ENCODE data around the gene UFC1. TPM values are rescaled to one million over a fixed set of nuclear protein-coding genes. Genes with fewer than 3 reads are reported as not detected.
"Not testable (repeated sequence)": the region's sequence is repeated elsewhere in the genome, so short reads cannot be mapped to it uniquely, and the experiment has no call there.

UFC1 gene
- total RNA-seq, 1 donor from 2014 or later: 92.2 TPM

- Histone ChIP-seq H3K36me3 (peaks cover 21% of the 10 kb centered on the region), H3K4me1 (peaks cover 72% of the 10 kb centered on the region), H3K27me3 (ENCODE audit: low read depth) (no peaks in the 10 kb centered on the region), H3K9me3 (no peaks in the 10 kb centered on the region), H3K27ac (no peak overlapping the region), H3K4me3 (no peak overlapping the region)
- TF ChIP-seq CTCF (IDR thresholded peaks at IDR 0.05): no peak
- intact Hi-C loops (cut with DNase I): no loop called here
- no peak for DNase-seq
- ATAC-seq: no peak
Measured at GRCh38 chr1:161114556-161114955, 39.2 kb upstream of the UFC1 start.

- intact Hi-C loops (cut with DNase I): no loop called here
- H3K4me1 ChIP-seq: peaks cover 78% of the 10 kb centered on the region
Measured at GRCh38 chr1:161115132-161115711, 38.6 kb upstream of the UFC1 start.

GRCh38 chr1:161115961-161116360 lies 37.8 kb upstream of the UFC1 start:
- intact Hi-C loops (cut with DNase I); H3K27ac ChIP-seq; H3K9me3 ChIP-seq; H3K4me3 ChIP-seq; DNase-seq; ATAC-seq; H3K27me3 ChIP-seq (ENCODE audit: low read depth): not testable (repeated sequence)
- Histone ChIP-seq H3K4me1 (peaks cover 84% of the 10 kb centered on the region), H3K36me3 (peaks cover 27% of the 10 kb centered on the region)

More at GRCh38 chr1:161115132-161115711, 38.6 kb upstream of the UFC1 start:
- Histone ChIP-seq H3K36me3 (peaks cover 21% of the 10 kb centered on the region), H3K27ac (no peak overlapping the region), H3K4me3 (no peak overlapping the region), H3K27me3 (ENCODE audit: low read depth) (no peaks in the 10 kb centered on the region), H3K9me3 (no peaks in the 10 kb centered on the region)
- ATAC-seq: no peak
- TF ChIP-seq CTCF (IDR thresholded peaks at IDR 0.05): no peak
- no peak for DNase-seq

GRCh38 chr1:161117759-161118581 lies 35.8 kb upstream of the UFC1 start, which contains the start of the genes NIT1 and PFDN2:
TSS of gene NIT1 (plus strand) at chr1:161118105. CDS start at chr1:161118177, 72 bp downstream.
TSS of gene PFDN2 (minus strand) at chr1:161118037. CDS start at chr1:161118026, 11 bp downstream.
- intact Hi-C loops (cut with DNase I): no loop called here
- ATAC-seq (peak; percentile 93 to 97), DNase-seq (peak; percentile 92)
- Histone ChIP-seq H3K9me3 (no peaks in the 10 kb centered on the region), H3K27me3 (ENCODE audit: low read depth) (no peaks in the 10 kb centered on the region), H3K4me3 (peak within 1 kb of the TSS; percentile 83), H3K36me3 (peaks cover 47% of the 10 kb centered on the region), H3K4me1 (peaks cover 83% of the 10 kb centered on the region), H3K27ac (peak within 1 kb of the TSS; percentile 87)
- TF ChIP-seq CTCF (IDR thresholded peaks at IDR 0.05): no peak

GRCh38 chr1:161119092-161119903 lies 34.5 kb upstream of the UFC1 start:
- H3K4me1 ChIP-seq: peaks cover 69% of the 10 kb centered on the region
- TF ChIP-seq CTCF (IDR thresholded peaks at IDR 0.05): no peak
- intact Hi-C loops (cut with DNase I): no loop called here

More at GRCh38 chr1:161119092-161119903, 34.5 kb upstream of the UFC1 start:
- ATAC-seq: peak; percentile 34 to 45
- Histone ChIP-seq H3K27ac (peak overlapping the region; percentile 87), H3K27me3 (ENCODE audit: low read depth) (no peaks in the 10 kb centered on the region), H3K4me3 (peak overlapping the region; percentile 83), H3K9me3 (no peaks in the 10 kb centered on the region), H3K36me3 (peaks cover 60% of the 10 kb centered on the region)
- DNase-seq: no peak
